ENCODE results near the gene DUSP1.

DUSP1 gene

DNA sequence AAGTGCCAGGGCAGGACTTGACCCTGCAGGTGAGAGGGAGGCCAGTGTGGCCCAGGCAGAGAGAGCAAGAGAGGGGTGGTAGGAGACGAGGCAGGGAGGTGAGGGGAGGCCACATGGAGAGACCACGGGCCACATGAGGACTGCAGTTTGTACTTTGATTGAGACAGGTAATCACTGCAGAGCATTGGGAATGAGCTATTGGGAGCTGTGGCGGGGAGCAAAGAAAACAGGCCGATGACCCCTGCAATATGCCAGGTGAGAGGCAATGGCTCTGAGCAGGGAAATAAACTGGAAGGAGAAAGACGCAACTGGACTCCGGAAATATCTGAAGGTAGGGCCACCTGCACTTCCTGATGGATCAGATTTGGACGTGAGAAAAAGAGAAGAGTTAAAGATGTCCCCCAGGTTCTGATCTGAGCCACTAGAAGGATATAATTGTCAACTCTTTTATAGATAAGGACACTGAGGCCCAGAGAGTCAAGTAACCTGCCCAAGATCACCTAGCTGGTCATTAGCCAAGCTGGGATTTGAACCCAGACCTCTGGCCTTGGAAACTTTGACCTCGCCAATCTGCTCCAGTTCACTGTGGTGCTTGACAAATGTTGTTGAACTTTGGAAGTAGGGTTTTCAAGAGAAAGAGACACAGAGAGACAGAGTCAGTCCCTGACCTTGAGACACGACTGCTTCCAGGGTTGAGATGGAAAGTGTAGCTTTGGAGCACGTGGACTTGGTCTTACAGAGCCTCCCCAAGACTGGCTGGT lies 42.3 kb downstream of the DUSP1 start:
- no peak overlapping the region for H3K4me3 ChIP-seq (ENCODE audit: low read depth, low read length)
- no peak for DNase-seq (ENCODE audit: low read depth, low spot score)
- TF ChIP-seq, protein P1, sequence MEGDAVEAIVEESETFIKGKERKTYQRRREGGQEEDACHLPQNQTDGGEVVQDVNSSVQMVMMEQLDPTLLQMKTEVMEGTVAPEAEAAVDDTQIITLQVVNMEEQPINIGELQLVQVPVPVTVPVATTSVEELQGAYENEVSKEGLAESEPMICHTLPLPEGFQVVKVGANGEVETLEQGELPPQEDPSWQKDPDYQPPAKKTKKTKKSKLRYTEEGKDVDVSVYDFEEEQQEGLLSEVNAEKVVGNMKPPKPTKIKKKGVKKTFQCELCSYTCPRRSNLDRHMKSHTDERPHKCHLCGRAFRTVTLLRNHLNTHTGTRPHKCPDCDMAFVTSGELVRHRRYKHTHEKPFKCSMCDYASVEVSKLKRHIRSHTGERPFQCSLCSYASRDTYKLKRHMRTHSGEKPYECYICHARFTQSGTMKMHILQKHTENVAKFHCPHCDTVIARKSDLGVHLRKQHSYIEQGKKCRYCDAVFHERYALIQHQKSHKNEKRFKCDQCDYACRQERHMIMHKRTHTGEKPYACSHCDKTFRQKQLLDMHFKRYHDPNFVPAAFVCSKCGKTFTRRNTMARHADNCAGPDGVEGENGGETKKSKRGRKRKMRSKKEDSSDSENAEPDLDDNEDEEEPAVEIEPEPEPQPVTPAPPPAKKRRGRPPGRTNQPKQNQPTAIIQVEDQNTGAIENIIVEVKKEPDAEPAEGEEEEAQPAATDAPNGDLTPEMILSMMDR (IDR thresholded peaks at IDR 0.05; ENCODE audit: insufficient read depth, low read length, missing control alignments) = no peak
- ChIA-PET CTCF (interaction anchor here (1.0 to 2.5 kb wide), 5 partner anchors 12 to 204 kb away, joined by 5 to 12 read pairs (median 6); no protein-coding TSS in a partner anchor), POLR2A (interaction anchor here (1.0 kb wide), 1 partner anchor 42 kb away, joined by 5 read pairs; the partner anchor contains the start of gene DUSP1)

DNA sequence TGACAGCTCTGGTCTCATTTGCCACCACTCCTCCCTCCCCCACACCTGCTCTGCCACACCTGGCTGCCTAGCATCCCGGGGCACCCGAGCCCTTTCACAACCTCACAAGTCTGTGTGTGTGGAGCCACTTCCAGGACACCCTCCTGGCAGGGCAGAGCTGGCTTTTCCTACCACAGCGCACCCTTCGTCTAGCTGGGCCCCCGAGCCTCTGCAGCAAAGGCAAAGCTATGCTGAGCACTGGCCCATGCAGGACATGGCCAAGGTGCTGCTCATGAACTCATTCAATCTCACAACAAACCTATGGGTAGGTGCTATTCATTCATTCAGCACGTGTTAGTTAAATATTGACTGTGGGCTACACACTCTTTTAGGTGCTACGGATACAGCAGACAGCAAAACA lies 43.4 kb downstream of the DUSP1 start:
- ChIA-PET POLR2A (no interaction called here), CTCF (interaction anchor here (1.1 to 2.4 kb wide), 7 partner anchors 11 to 205 kb away, joined by 3 to 12 read pairs (median 6); no protein-coding TSS in a partner anchor)
- TF ChIP-seq, protein P1 (IDR thresholded peaks at IDR 0.05; ENCODE audit: insufficient read depth, low read length, missing control alignments) = no peak
- DNase-seq (ENCODE audit: low read depth, low spot score) = no peak
- no peak overlapping the region for H3K4me3 ChIP-seq (ENCODE audit: low read depth, low read length)

DNA sequence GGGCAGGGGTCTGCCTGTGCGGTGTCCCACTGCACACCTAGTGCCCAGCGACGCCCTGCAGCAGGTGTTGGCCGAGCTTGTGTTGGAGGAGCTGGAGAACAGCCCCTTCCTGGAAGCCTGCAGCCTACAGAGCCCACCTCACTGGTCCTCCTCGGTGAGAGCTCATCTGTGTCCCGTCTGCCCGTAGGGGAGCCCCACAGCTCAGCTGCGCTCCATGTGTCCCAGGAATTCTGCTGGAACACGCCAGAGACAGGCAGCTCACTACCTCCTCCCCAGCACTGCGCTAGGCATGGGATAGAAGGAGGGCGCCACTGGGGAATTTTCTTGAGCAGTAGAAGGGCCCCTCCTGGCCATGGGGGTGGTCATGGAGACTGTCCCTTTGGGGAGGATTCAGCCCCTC lies 44.0 kb downstream of the DUSP1 start:
- POLR2A ChIA-PET = no interaction called here
- H3K4me3 ChIP-seq (ENCODE audit: low read depth, low read length) = no peak overlapping the region
- CTCF ChIA-PET = interaction anchor here (0.8 to 2.4 kb wide), 9 partner anchors 10 to 227 kb away, joined by 3 to 12 read pairs (median 4); no protein-coding TSS in a partner anchor
- TF ChIP-seq, protein P1 (IDR thresholded peaks at IDR 0.05; ENCODE audit: insufficient read depth, low read length, missing control alignments) = no peak
- no peak for DNase-seq (ENCODE audit: low read depth, low spot score)

DNA sequence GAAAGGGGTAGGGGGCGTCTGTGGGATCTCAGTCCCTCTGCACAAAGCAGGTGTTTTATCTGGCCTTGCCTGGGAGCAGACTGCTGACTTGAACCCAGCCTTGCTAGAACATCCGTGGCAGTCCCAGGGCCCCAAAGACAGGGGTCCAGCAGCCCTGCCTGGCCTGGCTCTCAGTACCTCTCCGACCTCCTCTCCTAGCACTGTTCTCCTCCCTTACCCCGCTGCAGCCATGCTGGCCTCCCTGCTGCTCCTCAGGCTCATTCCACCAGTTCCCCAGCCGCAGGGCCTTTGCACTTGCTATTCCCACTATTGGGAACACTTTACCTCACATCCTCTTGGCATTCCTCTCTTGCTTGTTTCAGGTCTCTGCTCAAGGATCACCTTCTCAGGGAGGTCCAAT lies 45.2 kb downstream of the DUSP1 start:
- ChIA-PET POLR2A (no interaction called here), CTCF (interaction anchor here (1.0 to 3.0 kb wide), 4 partner anchors 9 to 228 kb away, joined by 4 to 23 read pairs (median 10); no protein-coding TSS in a partner anchor)
- H3K4me3 ChIP-seq (ENCODE audit: low read depth, low read length) = no peak overlapping the region
- DNase-seq (ENCODE audit: low read depth, low spot score) = no peak
- TF ChIP-seq, protein P1 (IDR thresholded peaks at IDR 0.05; ENCODE audit: insufficient read depth, low read length, missing control alignments) = no peak

DNA sequence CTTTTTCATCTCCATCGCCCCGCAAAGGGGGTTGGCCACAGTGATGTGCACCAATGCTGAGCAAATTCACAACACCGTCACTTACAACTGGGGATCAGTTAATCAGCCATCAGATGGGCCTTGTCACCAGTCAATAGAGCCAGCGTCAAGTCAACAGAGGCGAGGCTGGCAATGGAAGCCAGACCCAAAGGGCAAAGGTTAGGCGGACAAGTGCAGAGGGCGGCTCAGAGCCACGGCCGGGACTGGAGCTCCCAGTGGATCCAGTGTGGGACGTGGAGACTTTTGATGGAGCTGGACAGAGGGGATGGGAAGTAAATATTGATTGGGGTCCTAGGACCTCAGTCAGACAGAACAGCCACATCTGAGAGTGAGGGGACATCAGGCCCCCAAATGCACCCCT lies 45.7 kb downstream of the DUSP1 start:
- no peak for DNase-seq (ENCODE audit: low read depth, low spot score)
- ChIA-PET POLR2A (no interaction called here), CTCF (interaction anchor here (1.6 to 4.6 kb wide), 5 partner anchors 8 to 208 kb away, joined by 13 to 39 read pairs (median 23); no protein-coding TSS in a partner anchor)
- no peak overlapping the region for H3K4me3 ChIP-seq (ENCODE audit: low read depth, low read length)
- TF ChIP-seq, protein P1 (IDR thresholded peaks at IDR 0.05; ENCODE audit: insufficient read depth, low read length, missing control alignments) = no peak
